ACC112 (cell line): Measurements from ENCODE around the gene NUP214.

Experiments
- H2AFZ ChIP-seq: fragments of 200-600 bp; sonication (generic); one replicate; pipeline ENCODE4 v1.6.0; 2017; ENCODE audit warnings: antibody characterized with exemption, low read length; ENCODE audit not compliant: unreplicated experiment
- H3K27ac ChIP-seq: fragments of 200-600 bp; sonication (generic); 2 replicates; pipeline ENCODE4 v1.5.1; 2014; ENCODE audit warnings: low read depth, mild to moderate bottlenecking, antibody characterized with exemption, low read length, moderate library complexity
- H3K27me3 ChIP-seq: fragments of 200-600 bp; sonication (generic); 2 replicates; pipeline ENCODE4 v1.6.1; 2014; ENCODE audit warnings: mild to moderate bottlenecking, antibody characterized with exemption, low read length, moderate library complexity, mixed read lengths; ENCODE audit not compliant: insufficient read depth
- H3K36me3 ChIP-seq: fragments of 200-600 bp; sonication (generic); 2 replicates; pipeline ENCODE4 v1.6.1; 2016; ENCODE audit warnings: mild to moderate bottlenecking, antibody characterized with exemption, low read length, moderate library complexity, mixed read lengths; ENCODE audit not compliant: insufficient read depth
- H3K4me1 ChIP-seq: fragments of 200-600 bp; sonication (generic); one replicate; pipeline ENCODE4 v1.6.1; 2016; ENCODE audit warnings: low read length, mixed read lengths; ENCODE audit not compliant: insufficient read depth, unreplicated experiment, control insufficient read depth
- H3K4me3 ChIP-seq: fragments of 200-600 bp; sonication (generic); 2 replicates; pipeline ENCODE4 v1.5.1; 2014; ENCODE audit warnings: mild to moderate bottlenecking, low read depth, low read length
- H3K79me2 ChIP-seq: fragments of 200-600 bp; sonication (generic); one replicate; pipeline ENCODE4 v1.6.0; 2016; ENCODE audit warnings: low read length; ENCODE audit not compliant: control insufficient read depth, unreplicated experiment, insufficient read depth

The NUP214 gene

GRCh38 chr9:131279196-131279862, 153.9 kb downstream of the NUP214 start:
- Histone ChIP-seq H3K4me1 (no peaks in the 10 kb centered on the region), H3K36me3 (no peaks in the 10 kb centered on the region), H3K27ac (no peak overlapping the region), H3K4me3 (no peak overlapping the region), H3K27me3 (peaks cover 56% of the 10 kb centered on the region), H2AFZ (no peak overlapping the region), H3K79me2 (no peaks in the 10 kb centered on the region)

GRCh38 chr9:131279863-131280570, 154.6 kb downstream of the NUP214 start:
- peaks cover 56% of the 10 kb centered on the region for H3K27me3 ChIP-seq
- H3K36me3 ChIP-seq, result no peaks in the 10 kb centered on the region
- H3K4me1 ChIP-seq, result no peaks in the 10 kb centered on the region
- H3K27ac ChIP-seq, result no peak overlapping the region
- no peak overlapping the region for H3K4me3 ChIP-seq
- H3K79me2 ChIP-seq, result no peaks in the 10 kb centered on the region
- H2AFZ ChIP-seq, result no peak overlapping the region

GRCh38 chr9:131280660-131281059, 155.3 kb downstream of the NUP214 start:
- Histone ChIP-seq H3K4me1 (no peaks in the 10 kb centered on the region), H3K36me3 (no peaks in the 10 kb centered on the region), H3K27ac (no peak overlapping the region), H3K27me3 (peaks cover 52% of the 10 kb centered on the region), H3K4me3 (no peak overlapping the region), H2AFZ (no peak overlapping the region), H3K79me2 (no peaks in the 10 kb centered on the region)

- Histone ChIP-seq H3K4me1 (no peaks in the 10 kb centered on the region), H3K27me3 (peaks cover 45% of the 10 kb centered on the region), H2AFZ (no peak overlapping the region), H3K79me2 (no peaks in the 10 kb centered on the region), H3K36me3 (no peaks in the 10 kb centered on the region), H3K27ac (no peak overlapping the region), H3K4me3 (no peak overlapping the region)
Observed at GRCh38 chr9:131281119-131281965, 156.0 kb downstream of the NUP214 start.

- Histone ChIP-seq H3K36me3 (no peaks in the 10 kb centered on the region), H2AFZ (no peak overlapping the region), H3K27me3 (peaks cover 38% of the 10 kb centered on the region), H3K4me3 (no peak overlapping the region), H3K27ac (no peak overlapping the region), H3K79me2 (no peaks in the 10 kb centered on the region), H3K4me1 (no peaks in the 10 kb centered on the region)
Observed at GRCh38 chr9:131282175-131282574, 156.8 kb downstream of the NUP214 start.

- Histone ChIP-seq H3K4me3 (no peak overlapping the region), H3K27me3 (peaks cover 35% of the 10 kb centered on the region), H3K36me3 (no peaks in the 10 kb centered on the region), H3K27ac (no peak overlapping the region), H3K4me1 (no peaks in the 10 kb centered on the region), H2AFZ (no peak overlapping the region), H3K79me2 (no peaks in the 10 kb centered on the region)
Observed at GRCh38 chr9:131282688-131283422, 157.5 kb downstream of the NUP214 start.
